NOMO-1 (cell line): ENCODE results near the gene DIPK2A.

Experiments
- DNase-seq, 2 experiments: peaks; one replicate each; lab custom pipeline; 2025; ENCODE audit not compliant: unreplicated experiment in 2 of 2; lab: John Stamatoyannopoulos, UW

The DIPK2A gene

GRCh38 chr3:143971359-143972154, at the start of gene DIPK2A:
DIPK2A (plus strand) TSS chr3:143971823; CDS start chr3:143972333, 510 bp downstream.
- peak; percentile 100 for DNase-seq

GRCh38 chr3:143924522-143925285, 46.9 kb upstream of the DIPK2A start:
- no peak for DNase-seq

GRCh38 chr3:143928056-143928455, 43.6 kb upstream of the DIPK2A start:
- no peak for DNase-seq

- DNase-seq = no peak
Measured at GRCh38 chr3:143928541-143929255, 42.9 kb upstream of the DIPK2A start.

GRCh38 chr3:143934791-143935190, 36.8 kb upstream of the DIPK2A start:
- no peak for DNase-seq

GRCh38 chr3:143935678-143936077, 35.9 kb upstream of the DIPK2A start:
- DNase-seq = no peak

GRCh38 chr3:143950810-143951209, 20.8 kb upstream of the DIPK2A start:
- DNase-seq = no peak

- DNase-seq = peak in 1 of 2 experiments; percentile 64
Measured at GRCh38 chr3:143951351-143951971, 20.2 kb upstream of the DIPK2A start.

- DNase-seq = no peak
Measured at GRCh38 chr3:143952569-143953072, 19.0 kb upstream of the DIPK2A start.

- DNase-seq = no peak
Measured at GRCh38 chr3:143955113-143955512, 16.5 kb upstream of the DIPK2A start.

GRCh38 chr3:143956838-143957237, 14.8 kb upstream of the DIPK2A start:
- no peak for DNase-seq

- DNase-seq = peak in 1 of 2 experiments; percentile 7
Measured at GRCh38 chr3:143957453-143957852, 14.2 kb upstream of the DIPK2A start.

GRCh38 chr3:143958966-143959365, 12.7 kb upstream of the DIPK2A start:
- DNase-seq = no peak

GRCh38 chr3:143961342-143961741, 10.3 kb upstream of the DIPK2A start:
- DNase-seq = no peak

GRCh38 chr3:143963946-143964345, 7.7 kb upstream of the DIPK2A start:
- no peak for DNase-seq

GRCh38 chr3:143970773-143971358, 757 bp upstream of the DIPK2A start:
- DNase-seq = peak; percentile 75 to 78

- DNase-seq = no peak
Measured at GRCh38 chr3:143972155-143972504, 507 bp downstream of the DIPK2A start.

GRCh38 chr3:143972505-143973258, 1.1 kb downstream of the DIPK2A start:
- DNase-seq = peak; percentile 84 to 91

GRCh38 chr3:143973259-143974021, 1.8 kb downstream of the DIPK2A start:
- DNase-seq = peak; percentile 91 to 92
